ENCODE measurements around the gene HEXD.

DNA sequence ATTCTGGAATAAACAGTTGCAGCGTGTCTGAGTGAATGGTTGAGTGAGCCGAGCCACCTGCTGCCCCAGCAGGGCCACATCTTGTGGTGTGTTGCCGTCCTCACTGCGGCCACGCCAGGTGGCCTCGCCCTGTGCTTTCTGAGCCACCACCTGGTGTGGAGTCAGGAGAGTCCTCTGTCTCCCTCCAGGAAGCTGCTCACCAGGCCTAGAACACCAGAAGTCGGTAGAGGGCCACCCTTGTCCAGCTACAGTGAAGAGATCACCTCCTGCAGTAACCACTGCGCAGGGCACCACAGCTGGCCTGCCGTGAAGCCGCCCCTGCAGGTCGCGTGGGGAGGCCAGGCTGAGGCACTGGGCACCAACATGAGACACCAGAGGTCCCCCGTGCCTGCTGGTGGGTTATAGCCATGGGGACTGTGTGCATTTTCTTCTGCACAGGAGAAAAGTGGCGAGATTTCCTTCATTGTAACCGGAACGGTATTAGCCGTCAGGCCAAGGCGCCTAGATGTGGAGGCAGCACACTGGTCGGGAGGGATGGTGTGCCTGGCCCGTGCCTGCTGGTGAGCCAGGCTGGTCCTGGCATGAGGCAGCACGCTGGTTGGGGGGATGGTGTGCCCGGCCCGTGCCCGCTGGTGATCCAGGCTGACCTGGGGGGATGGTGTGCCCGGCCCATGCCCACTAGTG is 72.5 kb downstream of the HEXD start:
- TF ChIP-seq, protein P1, sequence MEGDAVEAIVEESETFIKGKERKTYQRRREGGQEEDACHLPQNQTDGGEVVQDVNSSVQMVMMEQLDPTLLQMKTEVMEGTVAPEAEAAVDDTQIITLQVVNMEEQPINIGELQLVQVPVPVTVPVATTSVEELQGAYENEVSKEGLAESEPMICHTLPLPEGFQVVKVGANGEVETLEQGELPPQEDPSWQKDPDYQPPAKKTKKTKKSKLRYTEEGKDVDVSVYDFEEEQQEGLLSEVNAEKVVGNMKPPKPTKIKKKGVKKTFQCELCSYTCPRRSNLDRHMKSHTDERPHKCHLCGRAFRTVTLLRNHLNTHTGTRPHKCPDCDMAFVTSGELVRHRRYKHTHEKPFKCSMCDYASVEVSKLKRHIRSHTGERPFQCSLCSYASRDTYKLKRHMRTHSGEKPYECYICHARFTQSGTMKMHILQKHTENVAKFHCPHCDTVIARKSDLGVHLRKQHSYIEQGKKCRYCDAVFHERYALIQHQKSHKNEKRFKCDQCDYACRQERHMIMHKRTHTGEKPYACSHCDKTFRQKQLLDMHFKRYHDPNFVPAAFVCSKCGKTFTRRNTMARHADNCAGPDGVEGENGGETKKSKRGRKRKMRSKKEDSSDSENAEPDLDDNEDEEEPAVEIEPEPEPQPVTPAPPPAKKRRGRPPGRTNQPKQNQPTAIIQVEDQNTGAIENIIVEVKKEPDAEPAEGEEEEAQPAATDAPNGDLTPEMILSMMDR (IDR thresholded peaks at IDR 0.05), result no peak
- no peak for TF ChIP-seq POLR2A (IDR thresholded peaks at IDR 0.05)
